ENCODE data around the gene PIMREG. TPM values are rescaled to one million over a fixed set of nuclear protein-coding genes. Genes with fewer than 3 reads are reported as not detected.
"Not testable (repeated sequence)": the region's sequence is repeated elsewhere in the genome, so short reads cannot be mapped to it uniquely, and the experiment has no call there.

Gene PIMREG
- total RNA-seq, 1 donor from 2014 or later = 0.27 TPM

DNA sequence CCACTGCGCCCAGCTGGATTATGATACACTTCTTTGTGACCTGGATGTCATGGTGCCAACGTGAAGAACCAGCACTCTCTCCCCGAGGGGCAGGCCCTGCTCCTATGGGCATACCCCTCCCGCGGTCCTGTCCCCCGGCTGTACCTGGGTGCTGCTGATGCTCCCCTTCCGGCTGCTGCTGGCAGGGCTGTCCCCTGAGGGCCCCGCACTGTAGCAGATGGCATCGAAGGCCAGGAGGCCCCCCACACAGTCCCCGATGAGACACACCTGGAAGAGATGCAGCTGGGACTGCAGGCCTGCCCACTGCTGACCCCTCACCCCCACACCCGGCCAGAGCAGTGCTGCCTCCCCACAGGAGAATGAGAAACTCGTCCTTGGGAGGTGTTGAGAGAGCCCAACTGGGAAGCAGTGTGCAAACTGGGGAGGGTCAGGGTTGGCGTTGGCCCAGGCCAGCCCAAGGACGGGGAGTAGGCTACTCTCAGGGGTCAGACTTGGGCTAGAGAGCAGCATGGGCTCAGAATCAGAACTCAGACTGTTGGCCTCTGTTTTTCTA, 33.7 kb downstream of the PIMREG start:
- ChIA-PET POLR2A (no interaction called here), CTCF (no interaction called here)
- ATAC-seq (ENCODE audit: low read depth) (no peak), DNase-seq (no peak)
- no peak overlapping the region for H3K4me3 Mint-ChIP-seq
- H3K4me1 Mint-ChIP-seq = peaks cover 3% of the 10 kb centered on the region
- TF ChIP-seq, protein P1, sequence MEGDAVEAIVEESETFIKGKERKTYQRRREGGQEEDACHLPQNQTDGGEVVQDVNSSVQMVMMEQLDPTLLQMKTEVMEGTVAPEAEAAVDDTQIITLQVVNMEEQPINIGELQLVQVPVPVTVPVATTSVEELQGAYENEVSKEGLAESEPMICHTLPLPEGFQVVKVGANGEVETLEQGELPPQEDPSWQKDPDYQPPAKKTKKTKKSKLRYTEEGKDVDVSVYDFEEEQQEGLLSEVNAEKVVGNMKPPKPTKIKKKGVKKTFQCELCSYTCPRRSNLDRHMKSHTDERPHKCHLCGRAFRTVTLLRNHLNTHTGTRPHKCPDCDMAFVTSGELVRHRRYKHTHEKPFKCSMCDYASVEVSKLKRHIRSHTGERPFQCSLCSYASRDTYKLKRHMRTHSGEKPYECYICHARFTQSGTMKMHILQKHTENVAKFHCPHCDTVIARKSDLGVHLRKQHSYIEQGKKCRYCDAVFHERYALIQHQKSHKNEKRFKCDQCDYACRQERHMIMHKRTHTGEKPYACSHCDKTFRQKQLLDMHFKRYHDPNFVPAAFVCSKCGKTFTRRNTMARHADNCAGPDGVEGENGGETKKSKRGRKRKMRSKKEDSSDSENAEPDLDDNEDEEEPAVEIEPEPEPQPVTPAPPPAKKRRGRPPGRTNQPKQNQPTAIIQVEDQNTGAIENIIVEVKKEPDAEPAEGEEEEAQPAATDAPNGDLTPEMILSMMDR (IDR thresholded peaks at IDR 0.05) = no peak
- no peak overlapping the region for H3K27ac Mint-ChIP-seq
- no peaks in the 10 kb centered on the region for H3K9me3 Mint-ChIP-seq
- H3K36me3 Mint-ChIP-seq (ENCODE audit: low read depth) = no peaks in the 10 kb centered on the region
- H3K27me3 Mint-ChIP-seq = no peaks in the 10 kb centered on the region
- intact Hi-C loops (cut with micrococcal nuclease) = no loop called here

DNA sequence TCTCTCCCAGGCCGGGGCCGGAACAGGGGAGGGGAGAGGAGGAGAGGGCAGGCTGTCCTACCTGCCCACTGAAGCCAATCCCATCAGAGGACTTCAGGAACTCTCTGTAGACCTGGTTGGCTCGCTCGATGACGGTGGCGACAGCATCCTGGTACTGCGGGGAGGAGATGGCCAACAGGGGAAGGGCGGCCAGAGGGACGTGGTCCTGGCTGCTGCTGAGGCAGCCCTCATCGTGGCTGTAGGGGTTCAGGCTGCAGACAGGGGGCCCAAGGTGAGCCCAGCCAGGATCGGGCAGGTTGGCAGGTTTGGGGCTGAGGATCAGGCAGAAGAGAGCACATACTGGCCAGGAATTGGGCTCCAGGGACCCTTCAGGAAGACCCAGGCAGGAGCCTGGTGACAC, 34.2 kb downstream of the PIMREG start:
- ATAC-seq (ENCODE audit: low read depth) = no peak
- intact Hi-C loops (cut with micrococcal nuclease) = no loop called here
- H3K4me3 Mint-ChIP-seq = no peak overlapping the region
- CTCF ChIA-PET = no interaction called here
- H3K27me3 Mint-ChIP-seq = peaks cover 3% of the 10 kb centered on the region
- H3K27ac Mint-ChIP-seq = no peak overlapping the region
- TF ChIP-seq, protein P1 (IDR thresholded peaks at IDR 0.05) = no peak
- DNase-seq = no peak
- H3K4me1 Mint-ChIP-seq = no peaks in the 10 kb centered on the region
- no peaks in the 10 kb centered on the region for H3K36me3 Mint-ChIP-seq (ENCODE audit: low read depth)
- POLR2A ChIA-PET = no interaction called here
- no peaks in the 10 kb centered on the region for H3K9me3 Mint-ChIP-seq

DNA sequence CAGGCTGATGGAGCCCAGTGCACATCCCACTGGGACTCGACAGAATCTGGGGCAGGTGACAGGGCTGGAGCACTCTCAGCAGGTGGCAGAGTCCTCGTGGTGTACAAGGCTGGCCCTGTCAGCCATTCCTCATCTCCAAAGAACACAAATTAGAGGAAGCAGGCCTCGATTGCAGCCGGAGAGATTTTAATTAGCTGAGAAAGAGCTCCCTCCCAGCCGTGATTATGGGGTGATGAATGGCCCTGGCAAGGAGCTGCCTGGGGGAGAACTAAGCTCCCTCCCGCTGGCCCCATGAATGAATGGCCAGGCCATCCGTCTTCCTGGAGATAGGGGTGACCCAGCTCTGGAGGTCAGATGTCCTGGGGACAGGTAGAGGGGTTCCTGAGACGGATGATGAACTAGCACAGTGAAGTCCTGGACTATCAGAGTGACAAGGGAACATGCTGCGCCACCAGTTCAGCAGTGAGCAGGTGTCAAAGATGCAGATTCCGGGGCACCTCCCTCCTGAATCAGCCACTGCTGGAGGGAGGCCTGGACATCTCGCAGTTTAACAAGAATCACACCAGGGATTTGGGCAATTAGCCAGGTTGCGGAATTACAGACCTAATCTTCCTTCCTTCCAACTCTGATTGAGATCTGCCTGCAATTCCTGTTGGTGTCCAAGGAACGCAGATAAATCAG, 35.5 kb downstream of the PIMREG start:
- TF ChIP-seq, protein P1 (IDR thresholded peaks at IDR 0.05) = no peak

DNA sequence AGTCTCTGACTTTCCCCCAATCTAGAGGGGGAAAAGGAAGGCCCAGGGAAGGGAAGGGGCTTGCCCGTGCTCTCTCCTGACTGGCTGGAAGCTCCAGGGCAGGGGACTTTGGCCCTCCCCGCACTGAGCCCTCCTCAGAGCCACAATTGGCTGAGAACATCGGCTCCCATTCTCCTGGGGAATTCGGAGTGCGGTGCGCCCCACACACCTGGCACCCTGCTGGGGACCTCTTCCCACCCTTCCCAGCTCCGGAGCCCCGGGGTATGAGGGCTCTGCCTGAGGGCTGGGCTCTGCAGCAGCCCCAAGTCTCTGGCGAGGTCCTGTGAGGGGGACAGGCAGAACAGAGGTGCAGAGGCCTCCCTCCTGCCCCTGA, 36.0 kb downstream of the PIMREG start:
- no peak for ATAC-seq (ENCODE audit: low read depth)
- H3K27ac Mint-ChIP-seq = no peak overlapping the region
- DNase-seq = no peak
- POLR2A ChIA-PET = no interaction called here
- H3K27me3 Mint-ChIP-seq = peaks cover 5% of the 10 kb centered on the region
- H3K9me3 Mint-ChIP-seq = no peaks in the 10 kb centered on the region
- TF ChIP-seq, protein P1 (IDR thresholded peaks at IDR 0.05) = no peak
- no peaks in the 10 kb centered on the region for H3K36me3 Mint-ChIP-seq (ENCODE audit: low read depth)
- intact Hi-C loops (cut with micrococcal nuclease) = no loop called here
- H3K4me1 Mint-ChIP-seq = no peaks in the 10 kb centered on the region
- CTCF ChIA-PET = no interaction called here
- H3K4me3 Mint-ChIP-seq = no peak overlapping the region

More for the DNA sequence above, 35.5 kb downstream of the PIMREG start:
- no peaks in the 10 kb centered on the region for H3K9me3 Mint-ChIP-seq
- peaks cover 5% of the 10 kb centered on the region for H3K27me3 Mint-ChIP-seq
- ChIA-PET CTCF (no interaction called here), POLR2A (no interaction called here)
- H3K4me1 Mint-ChIP-seq = no peaks in the 10 kb centered on the region
- H3K4me3 Mint-ChIP-seq = no peak overlapping the region
- ATAC-seq (ENCODE audit: low read depth) (no peak), DNase-seq (no peak)
- no peaks in the 10 kb centered on the region for H3K36me3 Mint-ChIP-seq (ENCODE audit: low read depth)
- intact Hi-C loops (cut with micrococcal nuclease) = no loop called here
- H3K27ac Mint-ChIP-seq = no peak overlapping the region

DNA sequence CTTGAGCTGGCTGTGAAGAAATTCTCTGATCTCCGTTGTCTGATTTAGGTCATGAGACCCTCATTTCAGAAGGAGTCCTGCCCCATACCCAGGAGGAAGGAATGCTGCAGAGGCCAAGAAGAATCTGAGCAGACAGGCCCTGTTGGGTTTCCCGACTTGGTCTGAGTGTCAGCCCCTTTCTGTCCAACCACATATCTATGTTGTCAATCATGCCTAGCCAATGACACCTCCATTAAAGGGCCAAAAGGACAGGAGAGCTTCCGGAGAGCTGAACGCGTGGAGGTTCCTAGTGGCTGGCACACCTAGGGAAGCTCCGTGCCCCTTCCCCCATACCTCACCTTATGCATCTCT, 37.8 kb downstream of the PIMREG start:
- no peaks in the 10 kb centered on the region for H3K36me3 Mint-ChIP-seq (ENCODE audit: low read depth)
- peaks cover 5% of the 10 kb centered on the region for H3K27me3 Mint-ChIP-seq
- intact Hi-C loops (cut with micrococcal nuclease) = no loop called here
- no peaks in the 10 kb centered on the region for H3K9me3 Mint-ChIP-seq
- ATAC-seq (ENCODE audit: low read depth) = no peak
- TF ChIP-seq, protein P1 (IDR thresholded peaks at IDR 0.05) = no peak
- no peak for DNase-seq
- H3K4me3 Mint-ChIP-seq = no peak overlapping the region
- ChIA-PET POLR2A (no interaction called here), CTCF (interaction anchor here (0.8 kb wide), 1 partner anchor 9 kb away, joined by 3 read pairs; no protein-coding TSS in a partner anchor)
- no peaks in the 10 kb centered on the region for H3K4me1 Mint-ChIP-seq
- no peak overlapping the region for H3K27ac Mint-ChIP-seq

DNA sequence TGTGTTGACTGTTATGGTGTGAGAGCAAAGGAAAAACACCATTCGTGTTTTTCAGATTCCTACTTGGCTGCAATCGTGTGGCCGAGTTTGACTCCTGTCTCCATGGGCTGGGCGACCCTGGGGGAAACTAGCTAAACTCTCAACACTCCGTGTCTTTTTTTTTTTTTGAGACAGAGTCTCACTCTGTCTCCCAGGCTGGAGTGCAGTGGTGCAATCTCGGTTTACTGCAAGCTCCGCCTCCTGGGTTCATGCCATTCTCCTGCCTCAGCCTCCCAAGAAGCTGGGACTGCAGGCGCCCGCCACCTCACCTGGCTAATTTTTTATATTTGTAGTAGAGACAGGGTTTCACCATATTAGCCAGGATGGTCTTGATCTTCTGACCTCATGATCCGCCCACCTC, 38.5 kb downstream of the PIMREG start:
- intact Hi-C loops (cut with micrococcal nuclease); H3K27ac Mint-ChIP-seq; ATAC-seq (ENCODE audit: low read depth); POLR2A ChIA-PET; H3K9me3 Mint-ChIP-seq; H3K4me3 Mint-ChIP-seq; H3K27me3 Mint-ChIP-seq; H3K36me3 Mint-ChIP-seq (ENCODE audit: low read depth); DNase-seq; H3K4me1 Mint-ChIP-seq: not testable (repeated sequence)
- CTCF ChIA-PET = interaction anchor here (0.8 kb wide), 1 partner anchor 10 kb away, joined by 3 read pairs; no protein-coding TSS in a partner anchor

Measured in activated B cell treated with CpG ODN at 0.5 μM for 24 hours (primary cell).